Right cardiac atrium (tissue), 5 donors: Measurements from ENCODE around the gene TRIM66. TPM values are rescaled to one million over a fixed set of nuclear protein-coding genes. Genes with fewer than 3 reads are reported as not detected.

Experiments used
- ATAC-seq, 2 donors: fragments of 200-7000 bp; cut with Tn5 transposase; one replicate each; pipeline versions ENCODE4 v1.8.0 to v1.9.1; 2020; ENCODE audit warnings: moderate library complexity in 2 of 2, mild to moderate bottlenecking in 1 of 2
- DNase-seq, 3 donors: peaks; one replicate each; pipeline ENCODE4 v3.0.0-alpha.2; 2020
- H3K27ac ChIP-seq: one replicate; pipeline ENCODE4 v1.5.1; 2013; ENCODE audit warnings: mild to moderate bottlenecking, low read length, control low read depth, moderate library complexity
- H3K27me3 ChIP-seq: one replicate; pipeline ENCODE4 v1.6.1; 2013; ENCODE audit not compliant: control insufficient read depth, insufficient read depth
- H3K4me1 ChIP-seq: one replicate; pipeline ENCODE4 v1.6.1; 2013; ENCODE audit warnings: low read length; ENCODE audit not compliant: control insufficient read depth, insufficient read depth
- H3K4me3 ChIP-seq: one replicate; pipeline ENCODE4 v1.5.1; 2013; ENCODE audit warnings: low read length, control low read depth
- H3K9me3 ChIP-seq: one replicate; pipeline ENCODE4 v1.6.1; 2013; ENCODE audit warnings: low read length; ENCODE audit not compliant: control insufficient read depth
- WGBS: extraction: QIAGEN DNeasy Blood & Tissue Kit; methylation state at CpG from one replicate; pipeline ENCODE4 v1.1.7; 2013; 5-methylcytosine and 5-hydroxymethylcytosine counted together
- intact Hi-C, 4 donors: fragments of 100-400 bp; cut with DNase I; formaldehyde crosslinking; loops; one replicate each; pipeline versions ENCODE4 v1.11.0 to v1.14.0; 2022 to 2023
- polyA plus RNA-seq: library from polyadenylated mRNA; stranded (reverse); fragments of 200-250 nt; gene quantifications from one replicate; pipeline ENCODE4 v1.2.3, GENCODE V29; 2013
- total RNA-seq, 4 donors: library from RNA; stranded (reverse); fragmentation: NEBNext Ultra II Directional; extraction: Animal tissue kit (Norgen Biotek cat#: 25700); gene quantifications; one replicate each; pipeline ENCODE4 v1.2.1, GENCODE V29; 2021
- donor health status: healthy with polysubstance abuse.
- donor health status: DM: no; HTN: yes; CAD: no.
- donor health status: DM: no; HTN: no; CAD: no.
- donor health status: DM: no; HTN: yes; CAD: no; lungs with severe emphysema.
- donor health status: DM: yes; HTN: yes; CAD: no.

The TRIM66 gene
- total and polyA plus RNA-seq, 5 donors, result 1.6 to 3.6 (median 2.5) TPM

DNA sequence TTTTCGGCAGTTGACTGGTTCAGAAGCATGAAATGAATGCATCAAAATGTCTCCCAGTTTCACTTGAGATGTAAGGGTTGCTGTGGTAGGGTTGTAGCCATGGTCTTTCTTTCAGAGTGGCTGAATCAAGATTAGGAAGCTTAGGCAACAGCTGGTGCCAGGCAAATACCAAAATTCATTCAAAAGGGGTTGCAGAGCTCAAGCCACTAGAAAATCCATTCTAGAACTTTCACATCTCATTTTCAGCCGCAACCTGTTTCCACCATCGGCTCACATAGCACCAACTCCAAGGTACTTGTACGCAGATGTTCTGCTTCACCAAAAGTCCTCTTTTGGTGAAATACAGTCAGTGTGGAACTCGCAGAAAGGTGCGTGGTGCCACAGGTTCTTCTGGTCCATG lies 48.0 kb downstream of the TRIM66 start:
- WGBS, result 95% methylated on average over 6 of the region's 6 CpGs
- DNase-seq (no peak), ATAC-seq (no peak)
- Histone ChIP-seq H3K27me3 (no peaks in the 10 kb centered on the region), H3K27ac (no peak overlapping the region), H3K9me3 (no peaks in the 10 kb centered on the region), H3K4me3 (no peak overlapping the region), H3K4me1 (no peaks in the 10 kb centered on the region)
- intact Hi-C loops, result no loop called here

DNA sequence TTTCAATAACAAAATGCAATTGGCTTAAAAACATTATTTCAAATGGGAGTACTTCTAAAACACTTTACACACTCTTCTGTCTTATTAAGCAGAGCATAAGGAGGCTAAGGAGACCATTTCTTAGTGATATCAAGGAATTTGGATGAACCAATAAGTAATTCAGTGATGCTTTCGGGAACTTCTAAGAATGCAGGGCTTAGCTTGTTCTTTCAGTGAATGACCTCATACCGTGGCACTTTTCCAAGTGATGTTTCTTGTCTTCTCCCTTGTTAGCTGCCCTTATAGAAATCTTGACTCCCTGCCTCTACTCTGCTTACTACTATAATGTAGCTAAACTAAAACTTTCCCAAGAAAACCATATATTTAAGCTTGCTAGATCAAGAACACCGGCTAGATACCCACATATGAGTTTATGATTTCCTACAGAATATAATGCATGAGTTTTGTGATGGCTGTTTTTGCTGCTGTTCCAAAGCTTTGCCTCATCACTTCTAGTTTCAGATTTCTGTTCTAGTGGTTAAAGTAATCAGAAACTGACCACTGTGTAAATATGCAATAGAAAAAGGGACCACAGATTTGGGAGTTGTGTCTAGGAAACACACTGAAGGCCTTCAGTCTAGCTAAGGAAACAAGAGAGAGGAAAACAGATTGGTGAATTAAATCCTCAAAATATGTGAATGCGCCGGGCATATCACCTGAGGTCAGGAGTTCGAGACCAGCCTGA lies 50.9 kb downstream of the TRIM66 start:
- WGBS, result 78% methylated on average over 6 of the region's 6 CpGs
- Histone ChIP-seq H3K4me1 (no peaks in the 10 kb centered on the region), H3K4me3 (no peak overlapping the region), H3K9me3 (no peaks in the 10 kb centered on the region), H3K27ac (no peak overlapping the region), H3K27me3 (no peaks in the 10 kb centered on the region)
- intact Hi-C loops, result no loop called here
- DNase-seq (no peak), ATAC-seq (no peak)

DNA sequence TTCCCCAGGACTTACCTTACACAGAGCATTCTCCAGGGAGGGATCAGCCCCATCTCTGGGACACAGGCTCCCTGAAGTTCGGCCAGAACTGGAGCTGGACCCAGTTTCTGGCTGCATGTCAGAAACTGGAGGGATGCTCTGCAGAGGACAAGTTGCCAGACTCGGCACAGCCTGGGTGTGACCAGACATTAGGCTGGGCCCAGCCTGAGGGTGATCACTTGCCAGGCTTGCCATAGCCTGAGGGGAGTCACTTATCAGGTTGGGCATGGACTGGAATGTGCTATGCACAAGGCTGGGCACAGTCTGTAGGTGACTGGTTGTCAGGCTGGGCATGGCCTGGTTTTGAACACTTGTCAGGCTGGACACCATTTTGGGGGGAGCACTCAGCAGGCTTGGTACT lies 57.8 kb downstream of the TRIM66 start:
- intact Hi-C loops, result no loop called here
- no peaks in the 10 kb centered on the region for H3K27me3 ChIP-seq
- no peak overlapping the region for H3K4me3 ChIP-seq
- DNase-seq (peak in 1 of 3 donors; percentile 59), ATAC-seq (peak; percentile 45 to 77)
- peaks cover 4% of the 10 kb centered on the region for H3K4me1 ChIP-seq
- H3K9me3 ChIP-seq, result no peaks in the 10 kb centered on the region
- no peak overlapping the region for H3K27ac ChIP-seq
- 54% methylated on average over 2 of the region's 2 CpGs for WGBS

GRCh38 chr11:8621147-8621546 lies 61.3 kb downstream of the TRIM66 start:
- Histone ChIP-seq H3K4me3 (no peak overlapping the region), H3K27ac (no peak overlapping the region), H3K9me3 (no peaks in the 10 kb centered on the region), H3K27me3 (no peaks in the 10 kb centered on the region), H3K4me1 (peaks cover 4% of the 10 kb centered on the region)
- WGBS, result 73% methylated on average over 4 of the region's 4 CpGs
- ATAC-seq (no peak), DNase-seq (no peak)
- intact Hi-C loops, result no loop called here

DNA sequence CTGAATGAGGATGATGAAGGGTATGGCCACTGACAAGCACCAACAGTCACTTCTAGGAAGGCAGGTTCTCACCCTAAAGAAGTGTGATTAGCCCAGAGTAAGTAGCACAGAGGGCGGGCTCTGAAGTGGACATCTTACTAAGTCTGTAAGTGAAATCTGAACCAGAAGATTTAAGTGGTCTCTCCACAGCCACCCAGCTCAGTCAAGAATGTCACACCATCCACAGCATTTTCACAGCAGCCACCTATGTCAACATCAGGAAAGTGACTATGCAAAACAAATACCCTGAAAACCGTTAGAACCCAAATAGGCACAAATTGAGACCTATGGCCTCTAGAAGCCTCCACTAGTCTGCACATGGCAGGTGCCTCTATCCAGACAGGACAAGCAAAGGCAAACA lies 65.4 kb downstream of the TRIM66 start:
- 77% methylated on average over 2 of the region's 2 CpGs for WGBS
- no peaks in the 10 kb centered on the region for H3K27me3 ChIP-seq
- no peak overlapping the region for H3K4me3 ChIP-seq
- no peaks in the 10 kb centered on the region for H3K4me1 ChIP-seq
- no peaks in the 10 kb centered on the region for H3K9me3 ChIP-seq
- no peak overlapping the region for H3K27ac ChIP-seq
- intact Hi-C loops, result no loop called here
- DNase-seq (no peak), ATAC-seq (no peak)

DNA sequence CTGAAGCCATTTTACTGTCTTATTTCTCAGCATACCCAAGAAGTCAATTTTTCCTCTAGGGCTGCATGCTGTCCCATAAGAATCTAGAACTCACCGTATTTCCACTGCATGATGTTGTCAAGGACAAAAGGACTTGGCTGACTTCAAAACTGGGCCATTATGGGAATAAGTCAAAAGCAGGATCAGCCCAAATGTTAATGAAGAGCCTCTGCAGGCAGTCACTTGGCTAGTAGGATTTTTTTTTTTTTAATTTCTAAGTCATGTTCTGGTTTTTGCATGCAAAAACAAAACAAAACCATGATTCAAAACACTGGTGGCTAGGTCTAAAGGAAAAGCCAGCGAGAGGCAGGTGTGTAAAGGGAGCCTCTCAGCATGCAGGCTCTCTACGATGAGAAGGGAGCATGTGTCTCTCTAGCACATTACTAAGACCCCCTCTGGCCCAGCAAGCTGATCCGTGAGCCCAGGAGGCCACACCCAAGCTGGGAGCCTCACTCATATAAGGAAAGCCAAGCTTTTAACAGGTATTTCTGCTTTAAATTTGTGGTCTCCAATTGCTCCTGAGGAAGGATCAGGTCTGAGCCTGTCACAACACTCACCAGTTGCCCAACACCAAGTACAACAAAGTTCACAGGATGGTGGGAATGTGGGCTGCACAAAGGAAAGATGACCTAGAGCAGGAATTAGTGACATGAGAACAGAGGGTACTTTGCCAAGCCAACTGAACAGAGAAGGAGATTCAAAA lies 67.0 kb downstream of the TRIM66 start:
- no peak overlapping the region for H3K27ac ChIP-seq
- no peak overlapping the region for H3K4me3 ChIP-seq
- H3K27me3 ChIP-seq, result no peaks in the 10 kb centered on the region
- WGBS, result 94% methylated on average over 4 of the region's 4 CpGs
- intact Hi-C loops, result no loop called here
- DNase-seq, result no peak
- no peak for ATAC-seq
- H3K4me1 ChIP-seq, result no peaks in the 10 kb centered on the region
- H3K9me3 ChIP-seq, result no peaks in the 10 kb centered on the region

- DNase-seq (no peak), ATAC-seq (no peak)
- WGBS, result 95% methylated on average over 4 of the region's 4 CpGs
- Histone ChIP-seq H3K4me3 (no peak overlapping the region), H3K27me3 (no peaks in the 10 kb centered on the region), H3K27ac (no peak overlapping the region), H3K9me3 (no peaks in the 10 kb centered on the region), H3K4me1 (no peaks in the 10 kb centered on the region)
- intact Hi-C loops, result no loop called here
These were observed 68.0 kb downstream of the TRIM66 start for GRCh38 chr11:8614497-8614896.

GRCh38 chr11:8613036-8613435 lies 69.4 kb downstream of the TRIM66 start:
- Histone ChIP-seq H3K27ac (no peak overlapping the region), H3K27me3 (no peaks in the 10 kb centered on the region), H3K4me3 (no peak overlapping the region), H3K9me3 (no peaks in the 10 kb centered on the region), H3K4me1 (no peaks in the 10 kb centered on the region)
- 77% methylated on average over 1 of the region's 1 CpG for WGBS
- no peak for DNase-seq
- intact Hi-C loops, result no loop called here
- no peak for ATAC-seq

GRCh38 chr11:8612522-8612921 lies 69.9 kb downstream of the TRIM66 start:
- no peaks in the 10 kb centered on the region for H3K4me1 ChIP-seq
- DNase-seq, result no peak
- no peak overlapping the region for H3K4me3 ChIP-seq
- WGBS, result 83% methylated on average over 5 of the region's 5 CpGs
- no peaks in the 10 kb centered on the region for H3K27me3 ChIP-seq
- no peak for ATAC-seq
- intact Hi-C loops, result no loop called here
- no peaks in the 10 kb centered on the region for H3K9me3 ChIP-seq
- H3K27ac ChIP-seq, result no peak overlapping the region

GRCh38 chr11:8610532-8611116 lies 71.8 kb downstream of the TRIM66 start:
- intact Hi-C loops, result no loop called here
- ATAC-seq (no peak), DNase-seq (no peak)
- Histone ChIP-seq H3K4me1 (no peaks in the 10 kb centered on the region), H3K4me3 (no peak overlapping the region), H3K27me3 (no peaks in the 10 kb centered on the region), H3K9me3 (no peaks in the 10 kb centered on the region), H3K27ac (no peak overlapping the region)
- 75% methylated on average over 7 of the region's 7 CpGs for WGBS

- Histone ChIP-seq H3K27me3 (no peaks in the 10 kb centered on the region), H3K4me1 (no peaks in the 10 kb centered on the region), H3K27ac (no peak overlapping the region), H3K9me3 (no peaks in the 10 kb centered on the region), H3K4me3 (no peak overlapping the region)
- ATAC-seq, result no peak
- no peak for DNase-seq
- intact Hi-C loops, result no loop called here
- 67% methylated on average over 1 of the region's 1 CpG for WGBS
These were observed 73.8 kb downstream of the TRIM66 start for GRCh38 chr11:8608652-8609051.
